SK-N-SH (cell line): ENCODE measurements around the gene HMMR. TPM values are rescaled to one million over a fixed set of nuclear protein-coding genes. Genes with fewer than 3 reads are reported as not detected.
"Not testable (repeated sequence)": the region's sequence is repeated elsewhere in the genome, so short reads cannot be mapped to it uniquely, and the experiment has no call there.

ENCODE experiments used
- CTCF ChIA-PET: fragments of 300-600, 350-600 bp; formaldehyde crosslinking; extraction: SDS; loops from one replicate; lab custom pipeline; 2021; lab: Yijun Ruan, JAX
- POLR2A ChIA-PET: fragments of 350-600 bp; sonication (Branson Sonifier 250); formaldehyde crosslinking; extraction: SDS; loops from one replicate; lab custom pipeline; 2020; ENCODE audit warnings: antibody characterized with exemption, inconsistent platforms; lab: Yijun Ruan, JAX
- DNase-seq: peaks from one replicate; pipeline ENCODE4 v3.0.0; 2012
- H2AFZ ChIP-seq: fragments of 200-600 bp; sonication (generic); 2 replicates; pipeline ENCODE4 v1.8.1; 2016; ENCODE audit warnings: antibody characterized with exemption, mild to moderate bottlenecking, low read depth
- H3F3A ChIP-seq: fragments of 200-600 bp; sonication (generic); replicated peaks from 2 replicates; pipeline ENCODE3; 2016; ENCODE audit warnings: antibody characterized with exemption, mild to moderate bottlenecking; ENCODE audit not compliant: insufficient read depth
- H3K27ac ChIP-seq, 2 experiments: fragments of 200-500 bp in 1 of 2; fragments of 200-600 bp in 1 of 2; sonication (Bioruptor generic) in 1 of 2; sonication (generic), shearing (Covaris generic) in 1 of 2; 2 replicates each; pipeline versions ENCODE4 v1.5.1 to v1.6.1; 2014 to 2016; ENCODE audit warnings: low read depth in 2 of 2, inconsistent platforms in 1 of 2, low read length in 1 of 2, mild to moderate bottlenecking in 1 of 2, mixed read lengths in 1 of 2
- H3K27me3 ChIP-seq: fragments of 200-600 bp; sonication (generic), shearing (Covaris generic); 2 replicates; pipeline ENCODE4 v1.6.1; 2016; ENCODE audit warnings: mixed run types; ENCODE audit not compliant: insufficient read depth
- H3K36me3 ChIP-seq, 2 experiments: fragments of 200-500 bp in 1 of 2; fragments of 200-600 bp in 1 of 2; sonication (Bioruptor generic) in 1 of 2; sonication (generic) in 1 of 2; replicated peaks in 1 of 2; 2 replicates each; pipeline versions ENCODE3 to v1.5.1; 2014 to 2016; ENCODE audit warnings: low read length in 1 of 2, mild to moderate bottlenecking in 1 of 2; ENCODE audit not compliant: insufficient read depth in 2 of 2, control insufficient read depth in 1 of 2
- H3K4me1 ChIP-seq, 2 experiments: fragments of 200-500 bp in 1 of 2; fragments of 200-600 bp in 1 of 2; sonication (Bioruptor generic) in 1 of 2; sonication (generic), shearing (Covaris generic) in 1 of 2; 2 replicates each; pipeline versions ENCODE4 v1.5.1 to v1.6.1; 2014 to 2016; ENCODE audit warnings: low read depth in 1 of 2, low read length in 1 of 2, mixed run types in 1 of 2; ENCODE audit not compliant: insufficient read depth in 2 of 2, control insufficient read depth in 1 of 2
- H3K4me2 ChIP-seq: fragments of 200-600 bp; sonication (generic), shearing (Covaris generic); 2 replicates; pipeline ENCODE4 v1.6.1; 2017; ENCODE audit warnings: mixed run types
- H3K4me3 ChIP-seq, 2 experiments: fragments of 200-500 bp in 1 of 2; fragments of 200-600 bp in 1 of 2; sonication (Bioruptor generic) in 1 of 2; sonication (generic), shearing (Covaris generic) in 1 of 2; 2 replicates each; pipeline versions ENCODE4 v1.5.1 to v1.8.1; 2014 to 2016; ENCODE audit warnings: low read depth in 2 of 2, inconsistent platforms in 1 of 2, low read length in 1 of 2, mild to moderate bottlenecking in 1 of 2, mixed read lengths in 1 of 2, moderate library complexity in 1 of 2
- H3K79me2 ChIP-seq: fragments of 200-600 bp; sonication (generic); 2 replicates; pipeline ENCODE4 v1.8.1; 2017; ENCODE audit warnings: mild to moderate bottlenecking; ENCODE audit not compliant: insufficient read depth
- H3K9ac ChIP-seq: fragments of 200-600 bp; sonication (generic); 2 replicates; pipeline ENCODE4 v1.6.1; 2017; ENCODE audit warnings: mixed run types
- H3K9me2 ChIP-seq: fragments of 200-600 bp; sonication (generic); 2 replicates; pipeline ENCODE4 v1.6.1; 2017; ENCODE audit warnings: mixed run types
- H3K9me3 ChIP-seq: fragments of 200-600 bp; sonication (generic); 2 replicates; pipeline ENCODE4 v1.6.1; 2017; ENCODE audit warnings: mixed run types, mild to moderate bottlenecking, moderate library complexity
- H4K20me1 ChIP-seq: fragments of 200-600 bp; sonication (generic); 2 replicates; pipeline ENCODE4 v1.6.1; 2017; ENCODE audit warnings: mild to moderate bottlenecking, mixed run types; ENCODE audit not compliant: insufficient read depth
- CHD2 ChIP-seq: fragments of 150-350 bp; IDR thresholded peaks from 2 replicates; pipeline ENCODE4 v1.6.1; 2018; ENCODE audit warnings: low read length; ENCODE audit not compliant: partially characterized antibody
- CTCF ChIP-seq: fragments of 200-600 bp; sonication (generic); IDR thresholded peaks from 2 replicates; pipeline ENCODE4 v1.6.1; 2017; ENCODE audit warnings: antibody characterized with exemption, mild to moderate bottlenecking, moderate library complexity
- EP300 ChIP-seq, 2 experiments: IDR thresholded peaks; 2 replicates each; pipeline versions ENCODE4 v1.4.0 to v1.6.1; 2012; ENCODE audit warnings: borderline replicate concordance in 1 of 2, low read depth in 1 of 2, low read length in 1 of 2
- EZH2phosphoT487 ChIP-seq: fragments of 200-600 bp; sonication (generic); IDR thresholded peaks from 2 replicates; pipeline ENCODE4 v1.6.1; 2017; ENCODE audit warnings: low read depth, mixed run types, mild to moderate bottlenecking, antibody characterized with exemption, moderate library complexity, borderline replicate concordance
- GABPA ChIP-seq: IDR thresholded peaks from 2 replicates; pipeline ENCODE4 v1.4.0; 2012; ENCODE audit warnings: low read depth, mild to moderate bottlenecking
- GATA2 ChIP-seq: sonication (generic); formaldehyde crosslinking; IDR thresholded peaks from 2 replicates; pipeline ENCODE4 v1.5.0; 2020; ENCODE audit warnings: mild to moderate bottlenecking, missing genetic modification reagents
- MEF2A ChIP-seq: IDR thresholded peaks from 2 replicates; pipeline ENCODE4 v1.4.0; 2012; ENCODE audit warnings: low read depth, borderline replicate concordance
- MXI1 ChIP-seq: IDR thresholded peaks from 2 replicates; pipeline ENCODE4 v1.6.1; 2012; ENCODE audit warnings: mild to moderate bottlenecking, low read depth, low read length, improper control_type of control experiment
- NFIC ChIP-seq: IDR thresholded peaks from 2 replicates; pipeline ENCODE4 v1.4.0; 2012; ENCODE audit warnings: borderline replicate concordance
- RFX5 ChIP-seq: IDR thresholded peaks from 2 replicates; pipeline ENCODE4 v1.6.1; 2012; ENCODE audit warnings: mild to moderate bottlenecking, improper control_type of control experiment, low read length
- TCF12 ChIP-seq: IDR thresholded peaks from 2 replicates; pipeline ENCODE4 v1.4.0; 2012
- TEAD4 ChIP-seq: IDR thresholded peaks from 2 replicates; pipeline ENCODE4 v1.4.0; 2012; ENCODE audit warnings: mild to moderate bottlenecking, borderline replicate concordance; ENCODE audit not compliant: insufficient read depth
- YY1 ChIP-seq: IDR thresholded peaks from 2 replicates; pipeline ENCODE4 v1.4.0; 2012; ENCODE audit warnings: low read depth, mild to moderate bottlenecking
- WGBS: methylation state at CpG from one replicate; pipeline ENCODE4 v1.1.6; 2017; ENCODE audit warnings: low lambda C conversion rate; 5-methylcytosine and 5-hydroxymethylcytosine counted together
- polyA plus RNA-seq, 3 experiments: library from polyadenylated mRNA; depleted of rRNA; stranded (reverse); fragments of >200 nt; gene quantifications; 2 replicates each; pipeline ENCODE4 v1.2.3, GENCODE V29; 2012
- TF ChIP-seq, protein P1 (sequence below): IDR thresholded peaks from 2 replicates; pipeline ENCODE4; 2012

Gene HMMR
- polyA plus RNA-seq, 1 of the 3 experiments (the other 2 are of a cell fraction), result 7.7 TPM

DNA sequence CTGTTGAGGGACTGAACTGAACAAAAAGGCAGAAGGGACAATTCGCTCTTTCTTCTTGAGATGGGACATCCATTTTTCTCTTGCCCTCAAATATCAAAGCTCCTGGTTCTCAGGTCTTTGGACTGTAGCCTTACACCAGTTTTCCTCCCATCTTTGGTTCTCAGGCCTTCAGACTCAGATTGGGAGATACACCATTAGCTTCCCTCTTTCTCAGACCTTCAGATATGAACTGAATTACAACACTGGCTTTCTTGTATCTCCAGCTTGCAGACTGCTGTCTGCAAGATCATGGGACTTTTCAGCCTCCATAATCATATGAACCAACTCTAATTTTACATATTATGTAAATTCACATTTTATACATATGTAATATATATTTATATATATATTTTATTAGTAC is 35.6 kb upstream of the HMMR start:
- TF ChIP-seq TEAD4, result no peak
- Histone ChIP-seq H3K9me3 (no peaks in the 10 kb centered on the region), H3K9me2 (no peaks in the 10 kb centered on the region), H3K4me3 (no peak overlapping the region), H3K4me1 (no peaks in the 10 kb centered on the region), H3K27me3 (no peaks in the 10 kb centered on the region), H3K4me2 (no peak overlapping the region), H3K79me2 (no peaks in the 10 kb centered on the region), H3K9ac (no peak overlapping the region), H3F3A (no peaks in the 10 kb centered on the region), H4K20me1 (no peaks in the 10 kb centered on the region), H2AFZ (no peak overlapping the region), H3K27ac (no peak overlapping the region), H3K36me3 (no peaks in the 10 kb centered on the region)
- ChIA-PET CTCF (interaction anchor here (3.1 kb wide), 1 partner anchor 16 kb away, joined by 14 read pairs; no protein-coding TSS in a partner anchor), POLR2A (no interaction called here)
- DNase-seq, result no peak
- 83% methylated on average over 1 of the region's 1 CpG for WGBS

- H3K4me3 ChIP-seq, H3K9me2 ChIP-seq, H3K36me3 ChIP-seq, H3F3A ChIP-seq, H3K4me1 ChIP-seq, H4K20me1 ChIP-seq, H3K79me2 ChIP-seq, POLR2A ChIA-PET, H3K27me3 ChIP-seq, H3K9ac ChIP-seq, H3K4me2 ChIP-seq, DNase-seq, H3K27ac ChIP-seq, H2AFZ ChIP-seq, H3K9me3 ChIP-seq: not testable (repeated sequence)
- CTCF ChIA-PET, result interaction anchor here (2.5 kb wide), 1 partner anchor 18 kb away, joined by 6 read pairs; no protein-coding TSS in a partner anchor
- WGBS, result 77% methylated on average over 4 of the region's 4 CpGs
Measured at GRCh38 chr5:163426128-163426527, 34.3 kb upstream of the HMMR start.

DNA sequence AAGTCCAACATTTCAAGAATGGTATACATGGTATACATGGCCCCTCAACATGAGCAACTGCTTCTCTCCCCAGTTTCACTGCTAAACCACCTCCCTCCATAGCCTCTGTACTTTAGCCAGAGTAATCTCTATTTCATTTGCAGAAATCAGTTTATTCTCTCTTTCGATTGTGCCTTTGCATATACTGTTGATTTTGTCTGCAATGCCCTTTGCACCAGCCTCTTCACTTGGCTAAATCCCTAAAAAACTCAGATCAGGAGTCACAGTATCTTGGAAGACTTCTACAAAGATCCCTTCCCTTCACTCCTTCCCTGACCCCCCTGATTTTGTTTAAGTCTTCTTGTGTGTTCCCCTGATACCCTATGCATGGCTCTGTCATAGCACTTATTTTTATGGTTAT is 27.9 kb upstream of the HMMR start:
- Histone ChIP-seq H3K9me2 (no peaks in the 10 kb centered on the region), H3K9me3 (no peaks in the 10 kb centered on the region), H3K27me3 (no peaks in the 10 kb centered on the region), H4K20me1 (no peaks in the 10 kb centered on the region), H3F3A (no peaks in the 10 kb centered on the region), H3K36me3 (no peaks in the 10 kb centered on the region), H3K4me1 (peaks cover 0 to 8% of the 10 kb centered on the region in 2 experiments; a peak in 2 of 4 replicates), H3K4me2 (no peak overlapping the region), H3K27ac (no peak overlapping the region), H3K79me2 (peaks cover 2% of the 10 kb centered on the region), H2AFZ (no peak overlapping the region), H3K4me3 (no peak overlapping the region), H3K9ac (no peak overlapping the region)
- ChIA-PET POLR2A (no interaction called here), CTCF (no interaction called here)
- TF ChIP-seq TCF12 (no peak), CHD2 (no peak)
- 25% methylated on average over 1 of the region's 1 CpG for WGBS
- DNase-seq, result no peak

- POLR2A ChIA-PET, result no interaction called here
Measured at GRCh38 chr5:163433271-163433670, 27.2 kb upstream of the HMMR start.

More at GRCh38 chr5:163433271-163433670, 27.2 kb upstream of the HMMR start:
- CTCF ChIA-PET, result interaction anchor here (1.7 kb wide), 1 partner anchor 25 kb away, joined by 6 read pairs; no protein-coding TSS in a partner anchor
- peaks cover 0 to 8% of the 10 kb centered on the region in 2 experiments; a peak in 2 of 4 replicates for H3K4me1 ChIP-seq
- no peak overlapping the region for H3K4me2 ChIP-seq
- peaks cover 9% of the 10 kb centered on the region for H3K79me2 ChIP-seq
- DNase-seq, result no peak
- H3F3A ChIP-seq, result no peaks in the 10 kb centered on the region
- H3K9ac ChIP-seq, result no peak overlapping the region
- TF ChIP-seq TEAD4, result no peak
- TF ChIP-seq NFIC, result no peak
- TF ChIP-seq, protein P1, sequence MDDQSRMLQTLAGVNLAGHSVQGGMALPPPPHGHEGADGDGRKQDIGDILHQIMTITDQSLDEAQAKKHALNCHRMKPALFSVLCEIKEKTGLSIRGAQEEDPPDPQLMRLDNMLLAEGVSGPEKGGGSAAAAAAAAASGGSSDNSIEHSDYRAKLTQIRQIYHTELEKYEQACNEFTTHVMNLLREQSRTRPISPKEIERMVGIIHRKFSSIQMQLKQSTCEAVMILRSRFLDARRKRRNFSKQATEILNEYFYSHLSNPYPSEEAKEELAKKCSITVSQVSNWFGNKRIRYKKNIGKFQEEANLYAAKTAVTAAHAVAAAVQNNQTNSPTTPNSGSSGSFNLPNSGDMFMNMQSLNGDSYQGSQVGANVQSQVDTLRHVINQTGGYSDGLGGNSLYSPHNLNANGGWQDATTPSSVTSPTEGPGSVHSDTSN, result no peak
- no peak for TF ChIP-seq MEF2A
- TF ChIP-seq YY1, result no peak
- no peak for TF ChIP-seq CTCF
- no peak for TF ChIP-seq GATA2 (CRISPR knock-in tag)
- no peak for TF ChIP-seq GABPA
- no peak for TF ChIP-seq MXI1
- no peak for TF ChIP-seq RFX5
- no peak for TF ChIP-seq EZH2phosphoT487
- no peak for TF ChIP-seq CHD2
- no peak for TF ChIP-seq EP300 (IDR thresholded peaks at IDR 0.05; ENCODE audit: borderline replicate concordance in 1 of 2, low read depth in 1 of 2, low read length in 1 of 2)
- TF ChIP-seq TCF12, result no peak
- no peaks in the 10 kb centered on the region for H3K36me3 ChIP-seq
- peaks cover 2% of the 10 kb centered on the region; the same call in 1 of the 2 replicates for H4K20me1 ChIP-seq
- no peak overlapping the region for H2AFZ ChIP-seq
- H3K9me2 ChIP-seq, result no peaks in the 10 kb centered on the region
- no peak overlapping the region for H3K27ac ChIP-seq
- WGBS, result 84% methylated on average over 5 of the region's 5 CpGs
- H3K9me3 ChIP-seq, result no peaks in the 10 kb centered on the region
- no peak overlapping the region for H3K4me3 ChIP-seq
- no peaks in the 10 kb centered on the region for H3K27me3 ChIP-seq
